Measurements from ENCODE around the gene PPRC1.

The PPRC1 gene

DNA sequence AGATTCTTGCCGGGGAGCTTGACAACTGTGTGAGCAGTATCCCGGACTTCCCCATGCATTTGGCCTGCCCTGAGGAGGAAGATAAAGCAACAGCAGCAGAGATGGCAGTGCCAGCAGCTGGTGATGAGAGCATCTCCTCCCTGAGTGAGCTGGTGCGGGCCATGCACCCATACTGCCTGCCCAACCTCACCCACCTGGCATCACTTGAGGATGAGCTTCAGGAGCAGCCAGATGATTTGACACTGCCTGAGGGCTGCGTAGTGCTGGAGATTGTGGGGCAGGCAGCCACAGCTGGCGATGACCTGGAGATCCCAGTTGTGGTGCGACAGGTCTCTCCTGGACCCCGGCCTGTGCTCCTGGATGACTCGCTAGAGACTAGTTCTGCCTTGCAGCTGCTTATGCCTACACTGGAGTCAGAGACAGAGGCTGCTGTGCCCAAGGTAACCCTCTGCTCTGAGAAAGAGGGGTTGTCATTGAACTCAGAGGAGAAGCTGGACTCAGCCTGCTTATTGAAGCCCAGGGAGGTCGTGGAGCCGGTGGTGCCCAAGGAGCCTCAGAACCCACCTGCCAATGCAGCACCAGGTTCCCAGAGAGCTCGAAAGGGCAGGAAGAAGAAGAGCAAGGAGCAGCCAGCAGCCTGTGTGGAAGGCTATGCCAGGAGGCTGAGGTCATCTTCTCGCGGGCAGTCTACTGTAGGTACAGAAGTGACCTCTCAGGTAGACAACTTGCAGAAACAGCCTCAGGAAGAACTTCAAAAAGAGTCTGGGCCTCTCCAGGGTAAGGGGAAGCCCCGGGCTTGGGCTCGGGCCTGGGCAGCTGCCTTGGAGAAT, 6.7 kb downstream of the PPRC1 start:
- no peak overlapping the region for H3K4me2 ChIP-seq (ENCODE audit: insufficient read depth, low read length, poor library complexity, severe bottlenecking)
- H3K79me1 ChIP-seq (ENCODE audit: low read depth, low read length), result peaks cover 8% of the 10 kb centered on the region
- no peak overlapping the region for H2BK15ac ChIP-seq (ENCODE audit: low read length)
- no peak overlapping the region for H3K27ac ChIP-seq (replicated peaks; ENCODE audit: low read length)
- peaks cover 56 to 78% of the 10 kb centered on the region in 2 donors for H3K36me3 ChIP-seq (replicated peaks in 1 of 2; ENCODE audit: control insufficient read depth in 2 of 2, insufficient read depth in 2 of 2, low read length in 2 of 2)
- H2AFZ ChIP-seq (ENCODE audit: low read length), result no peak overlapping the region
- DNase-seq (ENCODE audit: low spot score), result no peak
- H3K4ac ChIP-seq (ENCODE audit: low read length), result no peak overlapping the region
- peaks cover 2% of the 10 kb centered on the region in 2 donors for H3K4me1 ChIP-seq (ENCODE audit: control insufficient read depth in 2 of 2, insufficient read depth in 1 of 2, low read depth in 1 of 2, low read length in 2 of 2)
- peak overlapping the region; percentile 62 for H3K23ac ChIP-seq (ENCODE audit: low read depth, low read length, poor library complexity)
- H4K91ac ChIP-seq (ENCODE audit: low read depth, low read length, poor library complexity), result peak overlapping the region; percentile 64
- H3K4me3 ChIP-seq (ENCODE audit: low read length in 2 of 2), result peak overlapping the region in 1 of 2 donors; percentile 23
- H3K9ac ChIP-seq (ENCODE audit: low read depth, low read length, poor library complexity), result peak overlapping the region; percentile 61
- no peak overlapping the region for H2AK5ac ChIP-seq (ENCODE audit: low read depth, low read length)
- no CpG with 5 or more reads among the region's 15 CpGs for WGBS, 2 donors (ENCODE audit: extremely low coverage in 2 of 2, insufficient read length in 2 of 2, insufficient replicate concordance in 1 of 2)
- no peak overlapping the region for H2BK12ac ChIP-seq (ENCODE audit: low read length)
- H3K9me3 ChIP-seq (replicated peaks in 1 of 2; ENCODE audit: control insufficient read depth in 2 of 2, insufficient read depth in 1 of 2, low read depth in 1 of 2, low read length in 2 of 2), result no peaks in the 10 kb centered on the region
- no peak overlapping the region for H2BK5ac ChIP-seq (ENCODE audit: low read length)
- H3K14ac ChIP-seq (ENCODE audit: low read length), result no peak overlapping the region
- no peak overlapping the region for H3K18ac ChIP-seq (ENCODE audit: low read length)
- H3K27me3 ChIP-seq (ENCODE audit: control insufficient read depth in 3 of 3, insufficient read depth in 3 of 3, low read depth in 1 of 3, low read length in 3 of 3), result no peaks in the 10 kb centered on the region
- H4K8ac ChIP-seq (ENCODE audit: low read depth, low read length), result no peak overlapping the region
- H2BK120ac ChIP-seq (ENCODE audit: low read depth, low read length), result no peak overlapping the region

DNA sequence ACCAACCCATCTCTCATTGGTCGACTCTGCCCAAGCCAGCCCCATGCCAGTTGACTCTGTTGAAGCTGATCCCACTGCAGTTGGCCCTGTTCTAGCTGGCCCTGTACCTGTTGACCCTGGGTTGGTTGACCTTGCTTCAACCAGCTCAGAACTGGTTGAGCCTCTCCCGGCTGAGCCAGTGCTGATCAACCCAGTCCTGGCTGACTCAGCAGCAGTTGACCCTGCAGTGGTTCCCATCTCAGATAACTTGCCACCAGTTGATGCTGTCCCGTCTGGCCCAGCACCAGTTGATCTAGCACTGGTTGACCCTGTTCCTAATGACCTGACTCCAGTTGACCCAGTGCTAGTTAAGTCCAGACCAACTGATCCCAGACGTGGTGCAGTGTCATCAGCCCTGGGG, 7.4 kb downstream of the PPRC1 start:
- WGBS, 2 donors (ENCODE audit: extremely low coverage in 2 of 2, insufficient read length in 2 of 2, insufficient replicate concordance in 1 of 2), result no CpG with 5 or more reads among the region's 4 CpGs
- no peak overlapping the region for H4K91ac ChIP-seq (ENCODE audit: low read depth, low read length, poor library complexity)
- H4K8ac ChIP-seq (ENCODE audit: low read depth, low read length), result no peak overlapping the region
- H3K9ac ChIP-seq (ENCODE audit: low read depth, low read length, poor library complexity), result peak overlapping the region; percentile 50
- H2BK5ac ChIP-seq (ENCODE audit: low read length), result no peak overlapping the region
- no peak overlapping the region for H3K4ac ChIP-seq (ENCODE audit: low read length)
- H3K23ac ChIP-seq (ENCODE audit: low read depth, low read length, poor library complexity), result no peak overlapping the region
- no peak overlapping the region for H3K4me2 ChIP-seq (ENCODE audit: insufficient read depth, low read length, poor library complexity, severe bottlenecking)
- no peak overlapping the region for H3K4me3 ChIP-seq (ENCODE audit: low read length in 2 of 2)
- no peak overlapping the region for H3K18ac ChIP-seq (ENCODE audit: low read length)
- peaks cover 62 to 80% of the 10 kb centered on the region in 2 donors for H3K36me3 ChIP-seq (replicated peaks in 1 of 2; ENCODE audit: control insufficient read depth in 2 of 2, insufficient read depth in 2 of 2, low read length in 2 of 2)
- no peak overlapping the region for H3K14ac ChIP-seq (ENCODE audit: low read length)
- H2BK12ac ChIP-seq (ENCODE audit: low read length), result no peak overlapping the region
- H3K27ac ChIP-seq (replicated peaks; ENCODE audit: low read length), result no peak overlapping the region
- no peak overlapping the region for H2AFZ ChIP-seq (ENCODE audit: low read length)
- no peaks in the 10 kb centered on the region for H3K27me3 ChIP-seq (ENCODE audit: control insufficient read depth in 3 of 3, insufficient read depth in 3 of 3, low read depth in 1 of 3, low read length in 3 of 3)
- no peak overlapping the region for H2BK120ac ChIP-seq (ENCODE audit: low read depth, low read length)
- H2AK5ac ChIP-seq (ENCODE audit: low read depth, low read length), result no peak overlapping the region
- H3K4me1 ChIP-seq (ENCODE audit: control insufficient read depth in 2 of 2, insufficient read depth in 1 of 2, low read depth in 1 of 2, low read length in 2 of 2), result no peaks in the 10 kb centered on the region
- no peak for DNase-seq (ENCODE audit: low spot score)
- no peaks in the 10 kb centered on the region for H3K9me3 ChIP-seq (replicated peaks in 1 of 2; ENCODE audit: control insufficient read depth in 2 of 2, insufficient read depth in 1 of 2, low read depth in 1 of 2, low read length in 2 of 2)
- peaks cover 8% of the 10 kb centered on the region for H3K79me1 ChIP-seq (ENCODE audit: low read depth, low read length)
- no peak overlapping the region for H2BK15ac ChIP-seq (ENCODE audit: low read length)

DNA sequence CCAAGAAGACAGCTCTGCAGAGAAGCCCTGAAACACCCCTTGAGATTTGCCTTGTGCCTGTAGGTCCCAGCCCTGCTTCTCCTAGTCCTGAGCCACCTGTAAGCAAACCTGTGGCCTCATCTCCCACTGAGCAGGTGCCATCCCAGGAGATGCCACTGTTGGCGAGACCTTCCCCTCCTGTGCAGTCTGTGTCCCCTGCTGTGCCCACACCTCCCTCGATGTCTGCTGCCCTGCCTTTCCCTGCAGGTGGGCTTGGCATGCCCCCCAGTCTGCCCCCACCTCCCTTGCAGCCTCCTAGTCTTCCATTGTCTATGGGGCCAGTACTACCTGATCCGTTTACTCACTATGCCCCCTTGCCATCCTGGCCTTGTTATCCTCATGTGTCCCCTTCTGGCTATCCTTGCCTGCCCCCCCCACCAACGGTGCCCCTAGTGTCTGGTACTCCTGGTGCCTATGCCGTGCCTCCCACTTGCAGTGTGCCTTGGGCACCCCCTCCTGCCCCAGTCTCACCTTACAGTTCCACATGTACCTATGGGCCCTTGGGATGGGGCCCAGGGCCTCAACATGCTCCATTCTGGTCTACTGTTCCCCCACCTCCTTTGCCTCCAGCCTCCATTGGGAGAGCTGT, 8.2 kb downstream of the PPRC1 start:
- WGBS, 2 donors (ENCODE audit: extremely low coverage in 2 of 2, insufficient read length in 2 of 2, insufficient replicate concordance in 1 of 2), result no CpG with 5 or more reads among the region's 5 CpGs
- Histone ChIP-seq H3K4me1 (ENCODE audit: control insufficient read depth in 2 of 2, insufficient read depth in 1 of 2, low read depth in 1 of 2, low read length in 2 of 2) (no peaks in the 10 kb centered on the region), H3K79me1 (ENCODE audit: low read depth, low read length) (peaks cover 4% of the 10 kb centered on the region), H4K8ac (ENCODE audit: low read depth, low read length) (no peak overlapping the region), H3K4me3 (ENCODE audit: low read length in 2 of 2) (no peak overlapping the region), H3K36me3 (replicated peaks in 1 of 2; ENCODE audit: control insufficient read depth in 2 of 2, insufficient read depth in 2 of 2, low read length in 2 of 2) (peaks cover 64 to 79% of the 10 kb centered on the region in 2 donors), H3K4ac (ENCODE audit: low read length) (no peak overlapping the region), H2BK5ac (ENCODE audit: low read length) (no peak overlapping the region), H3K27me3 (ENCODE audit: control insufficient read depth in 3 of 3, insufficient read depth in 3 of 3, low read depth in 1 of 3, low read length in 3 of 3) (no peaks in the 10 kb centered on the region), H2AFZ (ENCODE audit: low read length) (no peak overlapping the region), H2BK120ac (ENCODE audit: low read depth, low read length) (no peak overlapping the region), H3K23ac (ENCODE audit: low read depth, low read length, poor library complexity) (no peak overlapping the region), H3K9ac (ENCODE audit: low read depth, low read length, poor library complexity) (no peak overlapping the region), H3K18ac (ENCODE audit: low read length) (no peak overlapping the region), H4K91ac (ENCODE audit: low read depth, low read length, poor library complexity) (no peak overlapping the region), H3K9me3 (replicated peaks in 1 of 2; ENCODE audit: control insufficient read depth in 2 of 2, insufficient read depth in 1 of 2, low read depth in 1 of 2, low read length in 2 of 2) (peaks cover 0 to under 1% of the 10 kb centered on the region in 2 donors), H2BK12ac (ENCODE audit: low read length) (no peak overlapping the region), H2AK5ac (ENCODE audit: low read depth, low read length) (no peak overlapping the region), H3K14ac (ENCODE audit: low read length) (no peak overlapping the region), H3K4me2 (ENCODE audit: insufficient read depth, low read length, poor library complexity, severe bottlenecking) (no peak overlapping the region), H2BK15ac (ENCODE audit: low read length) (no peak overlapping the region), H3K27ac (replicated peaks; ENCODE audit: low read length) (no peak overlapping the region)
- DNase-seq (ENCODE audit: low spot score), result no peak

DNA sequence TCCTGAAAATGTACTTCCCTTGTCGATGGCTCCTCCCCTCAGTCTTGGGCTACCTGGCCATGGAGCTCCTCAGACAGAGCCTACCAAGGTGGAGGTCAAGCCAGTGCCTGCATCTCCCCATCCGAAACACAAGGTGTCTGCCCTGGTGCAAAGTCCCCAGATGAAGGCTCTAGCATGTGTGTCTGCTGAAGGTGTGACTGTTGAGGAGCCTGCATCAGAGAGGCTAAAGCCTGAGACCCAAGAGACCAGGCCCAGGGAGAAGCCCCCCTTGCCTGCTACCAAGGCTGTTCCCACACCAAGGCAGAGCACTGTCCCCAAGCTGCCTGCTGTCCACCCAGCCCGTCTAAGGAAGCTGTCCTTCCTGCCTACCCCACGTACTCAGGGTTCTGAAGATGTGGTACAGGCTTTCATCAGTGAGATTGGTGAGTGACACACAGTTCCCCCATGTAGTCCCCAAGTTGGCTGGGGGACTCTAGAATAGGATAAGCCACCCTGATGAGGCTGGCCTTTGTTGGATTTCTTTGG, 8.8 kb downstream of the PPRC1 start:
- Histone ChIP-seq H3K14ac (ENCODE audit: low read length) (no peak overlapping the region), H3K79me1 (ENCODE audit: low read depth, low read length) (peaks cover 4% of the 10 kb centered on the region), H3K4me2 (ENCODE audit: insufficient read depth, low read length, poor library complexity, severe bottlenecking) (no peak overlapping the region), H2BK15ac (ENCODE audit: low read length) (no peak overlapping the region), H2BK120ac (ENCODE audit: low read depth, low read length) (no peak overlapping the region), H4K8ac (ENCODE audit: low read depth, low read length) (no peak overlapping the region), H3K36me3 (replicated peaks in 1 of 2; ENCODE audit: control insufficient read depth in 2 of 2, insufficient read depth in 2 of 2, low read length in 2 of 2) (peaks cover 69 to 85% of the 10 kb centered on the region in 2 donors), H3K9me3 (replicated peaks in 1 of 2; ENCODE audit: control insufficient read depth in 2 of 2, insufficient read depth in 1 of 2, low read depth in 1 of 2, low read length in 2 of 2) (peaks cover 0 to 2% of the 10 kb centered on the region in 2 donors), H2AK5ac (ENCODE audit: low read depth, low read length) (no peak overlapping the region), H3K4me1 (ENCODE audit: control insufficient read depth in 2 of 2, insufficient read depth in 1 of 2, low read depth in 1 of 2, low read length in 2 of 2) (no peaks in the 10 kb centered on the region), H3K27me3 (ENCODE audit: control insufficient read depth in 3 of 3, insufficient read depth in 3 of 3, low read depth in 1 of 3, low read length in 3 of 3) (no peaks in the 10 kb centered on the region), H3K23ac (ENCODE audit: low read depth, low read length, poor library complexity) (no peak overlapping the region), H4K91ac (ENCODE audit: low read depth, low read length, poor library complexity) (no peak overlapping the region), H2BK12ac (ENCODE audit: low read length) (no peak overlapping the region), H2AFZ (ENCODE audit: low read length) (no peak overlapping the region), H3K27ac (replicated peaks; ENCODE audit: low read length) (no peak overlapping the region), H3K4ac (ENCODE audit: low read length) (no peak overlapping the region), H2BK5ac (ENCODE audit: low read length) (no peak overlapping the region), H3K4me3 (ENCODE audit: low read length in 2 of 2) (no peak overlapping the region), H3K18ac (ENCODE audit: low read length) (no peak overlapping the region), H3K9ac (ENCODE audit: low read depth, low read length, poor library complexity) (no peak overlapping the region)
- no peak for DNase-seq (ENCODE audit: low spot score)
- no CpG with 5 or more reads among the region's 4 CpGs for WGBS, 2 donors (ENCODE audit: extremely low coverage in 2 of 2, insufficient read length in 2 of 2, insufficient replicate concordance in 1 of 2)

Measured in neuronal stem cell (in vitro differentiated cells).